ENCODE results near the gene DUSP5. TPM values are rescaled to one million over a fixed set of nuclear protein-coding genes. Genes with fewer than 3 reads are reported as not detected.

The DUSP5 gene
- total and polyA plus RNA-seq, 2 experiments from 2014 or later = 49.6 to 60.7 TPM

- Histone ChIP-seq H4K20me1 (ENCODE audit: insufficient read depth, poor library complexity, severe bottlenecking) (no peaks in the 10 kb centered on the region), H3K27me3 (no peaks in the 10 kb centered on the region), H3K36me3 (replicated peaks; ENCODE audit: insufficient read depth, low read depth) (no peaks in the 10 kb centered on the region), H3K4me2 (no peak overlapping the region), H3K79me2 (no peaks in the 10 kb centered on the region), H3K27ac (no peak overlapping the region), H3K9me2 (replicated peaks; ENCODE audit: insufficient read depth) (no peaks in the 10 kb centered on the region), H3K9me3 (ENCODE audit: low read depth) (no peaks in the 10 kb centered on the region), H3K4me3 (no peak overlapping the region), H2AFZ (no peak overlapping the region), H3K4me1 (ENCODE audit: insufficient read depth) (no peaks in the 10 kb centered on the region)
- TF ChIP-seq EZH2phosphoT487 (IDR thresholded peaks at IDR 0.05; ENCODE audit: low read depth, severe bottlenecking, unreplicated experiment) (no peak), EZH2 (IDR thresholded peaks at IDR 0.05; ENCODE audit: borderline replicate concordance) (no peak), CTCF (IDR thresholded peaks at IDR 0.05; ENCODE audit: poor library complexity) (no peak)
- no peak for DNase-seq (ENCODE audit: low spot score)
- 81% methylated on average over 5 of the region's 5 CpGs for WGBS (ENCODE audit: low lambda C conversion rate, missing lambda C conversion rate)
Measured at GRCh38 chr10:110488940-110489339, 8.8 kb upstream of the DUSP5 start.

GRCh38 chr10:110490640-110491039 lies 7.1 kb upstream of the DUSP5 start:
- no peaks in the 10 kb centered on the region for H3K27me3 ChIP-seq
- no peak overlapping the region for H3K27ac ChIP-seq
- no peak overlapping the region for H3K4me3 ChIP-seq
- no peak overlapping the region for H3K4me2 ChIP-seq
- DNase-seq (ENCODE audit: low spot score) = no peak
- no peaks in the 10 kb centered on the region for H3K79me2 ChIP-seq
- peaks cover under 1% of the 10 kb centered on the region for H3K4me1 ChIP-seq (ENCODE audit: insufficient read depth)
- no peaks in the 10 kb centered on the region for H4K20me1 ChIP-seq (ENCODE audit: insufficient read depth, poor library complexity, severe bottlenecking)
- H2AFZ ChIP-seq = no peak overlapping the region
- H3K36me3 ChIP-seq (replicated peaks; ENCODE audit: insufficient read depth, low read depth) = no peaks in the 10 kb centered on the region
- no peak for TF ChIP-seq EZH2 (IDR thresholded peaks at IDR 0.05; ENCODE audit: borderline replicate concordance)
- TF ChIP-seq CTCF (IDR thresholded peaks at IDR 0.05; ENCODE audit: poor library complexity) = no peak
- TF ChIP-seq EZH2phosphoT487 (IDR thresholded peaks at IDR 0.05; ENCODE audit: low read depth, severe bottlenecking, unreplicated experiment) = no peak
- no peaks in the 10 kb centered on the region for H3K9me3 ChIP-seq (ENCODE audit: low read depth)
- H3K9me2 ChIP-seq (replicated peaks; ENCODE audit: insufficient read depth) = no peaks in the 10 kb centered on the region
- WGBS (ENCODE audit: low lambda C conversion rate, missing lambda C conversion rate) = 95% methylated on average over 4 of the region's 4 CpGs

- Histone ChIP-seq H3K79me2 (no peaks in the 10 kb centered on the region), H3K4me1 (ENCODE audit: insufficient read depth) (peaks cover 8% of the 10 kb centered on the region), H4K20me1 (ENCODE audit: insufficient read depth, poor library complexity, severe bottlenecking) (no peaks in the 10 kb centered on the region), H3K9me3 (ENCODE audit: low read depth) (no peaks in the 10 kb centered on the region), H3K9me2 (replicated peaks; ENCODE audit: insufficient read depth) (no peaks in the 10 kb centered on the region), H2AFZ (no peak overlapping the region), H3K4me2 (no peak overlapping the region), H3K36me3 (replicated peaks; ENCODE audit: insufficient read depth, low read depth) (no peaks in the 10 kb centered on the region), H3K4me3 (no peak overlapping the region), H3K27me3 (no peaks in the 10 kb centered on the region), H3K27ac (no peak overlapping the region)
- no peak for DNase-seq (ENCODE audit: low spot score)
- WGBS (ENCODE audit: low lambda C conversion rate, missing lambda C conversion rate) = 69% methylated on average over 2 of the region's 2 CpGs
- TF ChIP-seq EZH2phosphoT487 (IDR thresholded peaks at IDR 0.05; ENCODE audit: low read depth, severe bottlenecking, unreplicated experiment) = no peak
- TF ChIP-seq EZH2 (IDR thresholded peaks at IDR 0.05; ENCODE audit: borderline replicate concordance) = no peak
- TF ChIP-seq CTCF (IDR thresholded peaks at IDR 0.05; ENCODE audit: poor library complexity) = no peak
Measured at GRCh38 chr10:110491346-110491745, 6.4 kb upstream of the DUSP5 start.
